Cardiac atrium fibroblast (primary cell): ENCODE data around the gene KPNB1. TPM values are rescaled to one million over a fixed set of nuclear protein-coding genes. Genes with fewer than 3 reads are reported as not detected.

Experiments
- total RNA-seq: library from RNA; depleted of rRNA; stranded (reverse); fragments of >200 nt; gene quantifications from 2 replicates; pipeline ENCODE4 v1.2.3, GENCODE V29; 2015

KPNB1 gene
- total RNA-seq = 223 and 263 TPM in 2 replicates

DNA sequence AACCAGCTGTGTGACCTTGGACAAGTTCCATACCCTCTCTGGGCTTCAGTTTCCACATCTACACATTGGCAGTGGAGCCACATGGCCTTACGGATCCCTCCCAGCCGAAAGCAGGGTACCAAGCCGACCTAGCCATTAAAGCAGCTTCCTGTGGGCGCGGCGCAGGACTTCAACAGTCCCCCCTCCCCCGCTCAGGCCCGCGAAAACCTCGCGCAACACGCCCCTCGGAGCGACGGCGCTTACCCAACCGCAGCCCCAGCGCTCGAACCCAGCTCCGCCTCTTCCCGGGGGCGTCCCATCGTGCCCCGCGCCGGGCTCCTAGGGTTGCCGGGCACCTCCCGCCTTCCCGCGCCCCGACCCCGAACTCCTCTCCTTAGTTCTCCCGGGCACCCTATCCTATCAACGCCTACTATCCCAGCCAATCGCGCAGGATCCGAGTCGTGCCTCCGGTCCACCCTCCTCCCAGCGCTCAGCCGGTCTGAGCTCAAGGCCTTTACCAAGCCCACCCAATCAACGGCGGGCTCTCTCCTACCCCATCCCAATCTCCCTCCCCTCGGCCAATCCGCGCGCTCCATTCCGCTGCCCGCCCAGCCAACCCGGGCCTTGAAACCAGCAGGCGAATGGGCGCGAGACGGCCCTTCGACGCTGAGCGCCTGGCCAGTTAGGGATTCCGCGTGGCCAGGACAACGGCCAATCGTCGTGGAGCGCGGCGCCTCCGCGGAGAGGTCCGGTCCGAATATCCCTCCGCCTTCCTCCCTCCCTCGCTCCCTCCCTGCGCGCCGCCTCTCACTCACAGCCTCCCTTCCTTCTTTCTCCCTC lies at the start of gene KPNB1:
TSS of gene KPNB1 (plus strand) at position 767 of the 819 bp plus-strand sequence. CDS start 326 bp downstream, outside the sequence.

DNA sequence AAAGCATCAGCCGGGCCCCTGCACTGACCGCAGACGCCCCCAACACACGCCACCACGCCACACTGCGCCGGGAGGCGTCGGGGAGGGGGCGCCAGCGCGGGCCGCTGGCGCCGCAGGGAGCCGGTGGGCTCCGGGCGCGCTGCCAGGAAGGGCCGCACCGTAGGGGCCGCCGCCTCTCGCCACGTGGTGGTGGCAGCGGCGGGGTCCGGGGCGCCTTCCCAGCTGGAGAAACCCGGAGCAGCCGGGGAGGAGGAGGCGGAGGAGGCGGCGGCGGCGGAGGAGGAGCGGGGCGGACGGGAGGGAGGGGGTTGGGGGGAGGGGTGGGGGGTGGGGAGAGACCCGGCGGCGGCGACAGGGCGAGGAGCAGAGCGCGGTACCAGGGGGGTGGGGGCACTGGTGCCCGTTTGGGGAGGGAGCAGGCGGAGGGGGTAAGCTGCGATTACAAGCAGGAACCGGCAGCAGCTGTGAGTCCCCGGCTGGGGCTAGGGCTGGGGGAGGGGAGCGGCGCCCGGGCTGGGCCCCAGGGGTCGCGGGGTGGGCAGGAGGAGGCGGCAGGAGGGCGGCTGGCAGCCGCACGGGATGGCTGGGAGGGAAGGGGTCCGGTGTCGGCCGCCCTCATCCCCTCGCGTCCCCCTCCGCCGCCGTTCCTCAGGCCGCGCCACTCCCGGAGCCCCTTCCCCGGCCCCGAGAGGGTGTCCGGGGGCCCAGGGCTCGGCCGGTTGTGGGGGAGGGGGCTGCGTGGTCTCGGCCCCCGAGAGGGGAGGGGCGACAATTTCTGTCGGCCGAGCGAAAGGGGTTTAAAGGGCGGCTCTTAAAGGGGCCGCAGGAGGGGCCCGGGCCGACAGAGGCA lies 44.2 kb downstream of the KPNB1 start, which contains the start of gene TBKBP1:
TSS of gene TBKBP1 (plus strand) at position 431 of the 850 bp plus-strand sequence. CDS start 1,952 bp downstream, outside the sequence.

DNA sequence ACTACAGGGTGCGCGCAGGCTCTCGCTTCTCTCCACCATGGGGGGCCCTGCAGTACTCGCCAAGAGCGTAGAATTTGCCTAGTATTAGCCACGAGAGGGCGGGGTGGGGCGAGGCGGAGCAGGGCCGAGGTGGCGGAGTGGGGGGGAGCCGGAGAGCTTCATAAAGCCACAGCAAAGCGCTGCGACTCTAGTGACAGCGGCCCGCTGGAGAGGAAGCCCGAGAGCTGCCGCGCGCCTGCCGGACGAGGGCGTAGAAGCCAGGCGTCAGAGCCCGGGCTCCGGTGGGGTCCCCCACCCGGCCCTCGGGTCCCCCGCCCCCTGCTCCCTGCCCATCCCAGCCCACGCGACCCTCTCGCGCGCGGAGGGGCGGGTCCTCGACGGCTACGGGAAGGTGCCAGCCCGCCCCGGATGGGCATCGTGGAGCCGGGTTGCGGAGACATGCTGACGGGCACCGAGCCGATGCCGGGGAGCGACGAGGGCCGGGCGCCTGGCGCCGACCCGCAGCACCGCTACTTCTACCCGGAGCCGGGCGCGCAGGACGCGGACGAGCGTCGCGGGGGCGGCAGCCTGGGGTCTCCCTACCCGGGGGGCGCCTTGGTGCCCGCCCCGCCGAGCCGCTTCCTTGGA lies 83.4 kb downstream of the KPNB1 start, which contains the start of gene TBX21:
TSS of gene TBX21 (plus strand) at position 190 of the 627 bp plus-strand sequence. CDS start at position 409, 219 bp downstream.

Other genes starting within 250 kb of the KPNB1 start
- gene NPEPPS, start 118.8 kb upstream of the KPNB1 start, total RNA-seq = 42.8 and 45.1 TPM in 2 replicates
- gene TBKBP1, start 44.2 kb downstream of the KPNB1 start, total RNA-seq = 5.5 and 25.1 TPM in 2 replicates
- not detected in 2 replicates for gene TBX21, start 83.3 kb downstream of the KPNB1 start, total RNA-seq
- 5.0 and 9.9 TPM in 2 replicates for gene OSBPL7, start 171.9 kb downstream of the KPNB1 start, total RNA-seq
- 27.9 and 39.9 TPM in 2 replicates for gene MRPL10, start 181.6 kb downstream of the KPNB1 start, total RNA-seq
- gene LRRC46, start 181.8 kb downstream of the KPNB1 start, total RNA-seq = not detected in 2 replicates
- gene SCRN2, start 191.4 kb downstream of the KPNB1 start, total RNA-seq = 15.2 and 17.1 TPM in 2 replicates
- 0.16 TPM in 1 of 2 replicates, not detected in the other for gene SP6, start 201.2 kb downstream of the KPNB1 start, total RNA-seq
- 0.54 and 2.1 TPM in 2 replicates for gene SP2, start 246.3 kb downstream of the KPNB1 start, total RNA-seq